C4-2B (cell line): ENCODE results near the gene PPP2R3B.

ENCODE experiments used
- CTCF ChIP-seq: fragments of 450-650 bp; conservative IDR thresholded peaks from 2 replicates; pipeline ENCODE4 v1.5.1; 2017; ENCODE audit warnings: mild to moderate bottlenecking
- ZFX ChIP-seq: fragments of 450-650 bp; IDR thresholded peaks from 2 replicates; pipeline ENCODE4 v1.6.1; 2017

- no peak for TF ChIP-seq CTCF
- TF ChIP-seq ZFX: no peak
Measured at GRCh38 chrX:333611-334311, 52.9 kb downstream of the PPP2R3B start.
